Stimulated activated CD8-positive, alpha-beta memory T cell treated with anti-CD3 and anti-CD28 coated beads, Interleukin-7, amount 100 ng/mL, for 48 hours (primary cell): ENCODE results near the gene CCNQ.

Experiments
- DNase-seq, 2 donors: peaks; one replicate each; pipeline ENCODE4 v3.0.0-alpha.2; 2020; ENCODE audit warnings: low read depth in 1 of 2; ENCODE audit errors: extremely low read depth in 1 of 2

CCNQ gene

GRCh38 chrX:153599192-153600031 is 473 bp upstream of the CCNQ start:
- DNase-seq: peak; percentile 76 to 80

- no peak for DNase-seq
Measured at GRCh38 chrX:153596981-153597750, 1.8 kb downstream of the CCNQ start.

DNA sequence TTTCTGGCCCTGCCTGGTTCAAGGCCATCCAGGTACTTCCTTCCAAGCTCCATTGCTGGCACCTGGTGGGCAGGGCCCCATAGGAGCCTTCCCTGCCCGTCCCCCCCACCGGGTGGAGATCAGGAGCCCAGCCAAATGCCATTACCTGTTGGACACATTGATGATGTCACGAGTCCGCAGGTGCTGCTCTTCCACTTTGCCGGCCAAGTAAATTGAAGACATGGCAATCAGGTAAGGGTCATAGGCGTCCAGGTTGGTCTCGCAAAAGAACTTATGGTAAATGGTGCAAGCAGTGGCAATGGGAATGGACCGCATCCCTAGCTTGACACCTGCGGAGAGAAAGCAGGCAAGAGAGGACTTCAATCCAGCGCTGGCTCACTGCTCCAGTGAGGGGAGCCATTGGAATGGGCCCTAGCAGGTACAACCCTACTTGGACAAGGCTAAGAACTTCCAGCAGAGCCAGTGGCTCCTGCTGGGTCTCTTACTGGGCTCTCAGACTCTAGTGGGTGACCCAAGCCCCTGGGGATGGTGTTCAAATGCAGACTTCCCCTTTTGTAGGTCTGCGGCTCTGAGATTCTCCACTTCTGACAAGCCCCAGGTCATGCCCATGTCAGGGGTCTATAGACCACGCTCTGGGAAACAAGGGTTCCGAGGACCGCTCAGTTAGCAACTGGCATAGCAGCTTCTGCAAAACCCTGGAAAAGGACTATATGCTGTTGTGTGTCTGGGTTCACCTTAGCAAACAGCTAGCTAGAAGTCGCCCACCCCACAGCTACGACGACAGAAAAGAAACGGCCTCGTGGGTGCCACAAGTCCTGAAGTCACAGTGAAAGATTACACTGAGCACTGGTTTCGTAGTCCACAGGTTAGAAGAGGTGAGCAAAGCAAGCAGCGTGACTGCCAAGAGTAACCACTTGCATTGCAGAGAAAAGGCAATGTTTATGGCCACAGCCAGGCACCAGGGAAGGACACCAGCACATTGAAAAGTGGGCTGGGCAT is 2.8 kb downstream of the CCNQ start:
- no peak for DNase-seq

DNA sequence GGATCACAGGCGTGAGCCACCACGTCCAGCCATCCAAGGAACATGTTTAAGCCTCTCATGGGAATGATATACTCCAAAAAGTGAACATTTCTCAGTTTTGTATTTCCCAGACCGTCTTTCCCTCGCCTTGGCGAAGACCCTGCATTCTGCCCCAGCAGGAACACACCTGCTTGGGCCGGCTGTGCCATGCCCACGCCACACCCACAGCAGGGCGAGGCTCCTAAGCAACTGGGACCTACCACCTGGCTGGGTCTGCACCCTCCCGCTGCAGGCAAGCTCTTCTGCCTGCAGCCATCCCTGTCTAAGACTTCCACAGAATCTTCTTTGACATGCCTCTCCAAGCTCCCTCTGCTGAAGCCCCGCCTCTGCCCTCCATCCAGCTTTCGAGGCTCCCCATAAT is 3.6 kb downstream of the CCNQ start:
- DNase-seq: no peak

GRCh38 chrX:153593811-153594500 is 5.0 kb downstream of the CCNQ start:
- DNase-seq: no peak

DNA sequence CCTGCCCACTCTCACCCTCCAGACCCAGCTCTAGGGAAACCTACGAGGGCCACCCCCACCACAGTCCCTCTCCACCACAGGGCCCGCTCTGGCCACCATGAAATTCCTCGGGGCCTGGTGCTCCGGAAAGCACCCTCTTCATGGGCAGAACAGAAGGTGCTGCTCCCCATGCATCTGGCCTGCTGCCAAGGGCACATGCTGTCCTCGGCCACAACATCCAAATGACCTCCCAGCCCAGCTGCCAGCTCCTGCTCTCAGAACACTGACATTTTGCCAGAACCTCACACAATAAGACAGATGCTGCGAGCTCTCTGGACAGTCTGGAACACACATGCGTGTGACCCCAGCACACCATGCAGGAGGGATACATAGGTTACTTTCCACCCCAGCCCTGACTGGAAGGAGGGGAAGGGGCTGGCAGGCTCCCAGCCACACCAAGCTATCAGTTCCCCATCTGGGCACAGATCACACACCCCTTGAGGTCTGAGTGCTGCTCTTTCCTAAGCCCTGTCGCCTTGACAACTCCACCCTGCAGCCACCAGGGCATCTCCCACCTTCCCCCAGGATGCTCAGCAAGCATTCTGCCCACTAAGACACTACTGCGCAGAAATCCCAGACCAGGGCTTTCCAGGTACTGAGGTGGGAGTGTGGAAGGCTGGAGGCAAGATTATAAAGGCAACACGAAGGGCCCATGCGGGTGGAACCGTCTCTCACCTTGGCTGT is 5.8 kb downstream of the CCNQ start:
- no peak for DNase-seq

GRCh38 chrX:153592091-153592833 is 6.7 kb downstream of the CCNQ start:
- DNase-seq: no peak

GRCh38 chrX:153590961-153591956 is 7.7 kb downstream of the CCNQ start:
- DNase-seq: no peak

- DNase-seq: no peak
Measured at GRCh38 chrX:153588782-153589446, 10.0 kb downstream of the CCNQ start.

- no peak for DNase-seq
Measured at GRCh38 chrX:153588021-153588781, 10.7 kb downstream of the CCNQ start.

DNA sequence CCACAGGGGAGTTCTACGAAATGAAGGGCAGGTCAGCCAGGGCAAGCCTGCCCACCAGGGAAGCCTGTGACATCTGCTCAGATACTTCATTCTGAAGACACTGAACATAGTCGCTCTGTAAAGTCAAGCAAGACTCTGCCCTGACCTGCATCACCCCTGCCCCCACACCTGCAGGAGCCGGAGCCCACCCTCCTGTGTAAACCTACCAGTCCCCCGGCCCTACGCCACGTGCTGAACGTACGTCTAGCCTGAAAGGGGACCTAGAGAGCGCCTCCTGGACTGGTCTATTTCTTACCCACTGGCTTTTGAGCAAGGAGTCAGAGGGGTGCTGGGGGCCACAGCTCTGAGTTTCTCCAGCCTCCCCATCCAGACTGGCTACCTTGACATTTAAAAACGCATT is 11.6 kb downstream of the CCNQ start:
- no peak for DNase-seq

DNA sequence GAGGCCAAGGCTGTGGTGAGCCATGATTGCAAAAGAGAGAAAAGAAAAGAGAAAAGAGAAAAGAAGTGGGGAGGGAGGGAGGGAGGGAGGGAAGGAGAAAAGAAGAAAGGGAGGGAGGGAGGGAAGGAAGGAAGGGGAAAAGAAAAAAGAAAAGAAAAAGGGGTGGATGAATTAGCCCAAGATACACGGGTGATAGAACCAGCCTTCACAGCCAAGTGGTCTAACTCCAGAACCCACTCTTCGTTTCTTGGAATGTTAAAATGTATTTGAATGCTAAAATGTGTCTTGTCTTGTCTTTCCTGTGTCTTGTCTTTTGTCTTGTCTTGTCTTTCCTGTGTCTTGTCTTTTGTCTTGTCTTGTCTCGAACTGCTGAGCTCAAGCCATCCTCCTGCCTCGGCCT is 13.1 kb downstream of the CCNQ start:
- DNase-seq: no peak

DNA sequence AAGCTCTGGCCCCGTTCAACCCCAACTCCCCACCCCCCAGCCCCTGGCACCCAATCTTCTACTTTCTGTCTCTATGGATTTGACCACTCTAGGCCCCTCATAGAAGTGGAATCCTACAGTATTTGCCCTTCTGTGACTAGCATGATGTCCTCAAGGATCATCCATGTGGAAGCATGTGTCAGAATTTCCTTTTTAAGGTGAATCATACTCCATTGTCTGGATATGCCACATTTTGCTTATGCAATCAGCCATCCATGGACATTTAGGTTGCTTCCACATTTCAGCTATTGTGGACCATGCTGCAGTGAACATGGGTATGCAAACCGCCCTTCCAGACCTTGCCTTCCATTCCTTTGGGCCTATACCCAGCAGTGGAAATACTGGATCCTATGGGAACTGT is 15.5 kb downstream of the CCNQ start:
- DNase-seq: no peak

GRCh38 chrX:153582896-153583295 is 16.0 kb downstream of the CCNQ start:
- peak; percentile 21 to 47 for DNase-seq

DNA sequence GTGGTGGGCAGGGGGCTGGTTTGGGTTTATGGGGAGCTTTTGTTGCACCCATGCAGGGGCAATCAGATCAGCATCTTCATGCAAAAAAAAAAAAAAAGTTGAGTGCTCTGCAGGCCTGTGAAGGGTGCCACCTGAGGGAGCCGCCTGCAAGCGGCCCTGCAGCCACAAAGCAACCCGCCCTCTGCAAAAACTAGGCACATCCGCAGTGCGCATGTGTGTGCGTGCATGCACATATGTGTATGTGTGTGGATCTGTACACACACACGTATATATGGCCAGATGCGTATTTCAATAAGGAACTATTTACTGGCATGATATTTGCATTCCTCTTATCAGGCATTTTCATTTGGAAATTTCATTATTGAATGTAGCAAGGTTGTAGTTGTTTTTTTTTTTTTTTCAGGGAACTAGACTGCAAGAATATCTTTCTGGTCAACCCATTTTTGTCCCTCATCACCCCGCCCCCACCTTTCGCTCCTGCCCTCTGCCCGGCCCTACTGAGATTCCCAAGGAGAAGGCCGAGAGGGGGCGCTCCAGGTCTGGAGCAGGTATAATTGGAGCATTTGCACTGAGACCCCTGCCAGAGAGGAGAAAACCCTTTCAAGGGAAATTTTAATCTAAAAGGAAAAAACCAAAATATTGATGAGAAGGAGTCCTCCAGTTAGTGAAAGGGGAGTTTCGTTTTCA is 18.1 kb downstream of the CCNQ start:
- DNase-seq: no peak

DNA sequence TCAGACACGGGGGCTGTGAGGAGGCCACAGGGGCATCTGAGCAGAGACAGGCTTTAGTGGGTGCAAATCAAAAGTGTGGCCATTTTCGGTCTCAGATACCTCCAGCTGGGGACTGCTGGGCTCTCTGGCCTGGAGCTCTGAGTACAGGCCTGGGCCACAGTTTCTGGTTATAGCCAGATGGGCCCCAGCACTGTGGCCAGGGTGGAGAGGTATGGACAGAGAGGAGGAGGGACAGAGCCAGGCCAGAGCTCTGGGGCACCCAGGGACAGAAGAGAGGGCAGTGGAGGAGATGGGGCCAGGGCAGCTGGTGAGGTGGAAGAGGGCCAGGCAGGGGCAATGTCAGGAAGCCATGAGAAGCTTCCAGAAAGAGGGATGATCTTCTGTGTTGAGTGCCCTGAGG is 20.1 kb downstream of the CCNQ start:
- DNase-seq: no peak
